H9 (cell line): Measurements from ENCODE around the gene RERE. TPM values are rescaled to one million over a fixed set of nuclear protein-coding genes. Genes with fewer than 3 reads are reported as not detected.
A peak's percentile ranks its signal among the peaks of the same experiment; 100 is the strongest.

Experiments
- DNase-seq: peaks from one replicate; pipeline ENCODE4 v3.0.0-alpha.2; 2017
- H2AFZ ChIP-seq: one replicate; pipeline ENCODE4 v1.6.1; 2013; ENCODE audit warnings: mild to moderate bottlenecking, low read length, control low read depth, moderate library complexity
- H2AK5ac ChIP-seq: 2 replicates; pipeline ENCODE4 v1.6.1; 2013; ENCODE audit warnings: low read length, control low read depth, mixed read lengths; ENCODE audit not compliant: insufficient read length
- H2BK120ac ChIP-seq: one replicate; pipeline ENCODE4 v1.6.1; 2013; ENCODE audit warnings: low read depth, mild to moderate bottlenecking, low read length, control low read depth, inconsistent platforms; ENCODE audit not compliant: poor library complexity, severe bottlenecking
- H2BK12ac ChIP-seq: 2 replicates; pipeline ENCODE4 v1.6.1; 2013; ENCODE audit warnings: low read length, control low read depth, mixed read lengths, low read depth; ENCODE audit not compliant: insufficient read length
- H2BK15ac ChIP-seq: 2 replicates; pipeline ENCODE4 v1.6.1; 2013; ENCODE audit warnings: low read depth, low read length, control low read depth
- H2BK20ac ChIP-seq: one replicate; pipeline ENCODE4 v1.6.1; 2013; ENCODE audit warnings: low read depth, mild to moderate bottlenecking, low read length, control low read depth, inconsistent platforms; ENCODE audit not compliant: poor library complexity, severe bottlenecking
- H2BK5ac ChIP-seq: 2 replicates; pipeline ENCODE4 v1.6.1; 2013; ENCODE audit warnings: low read length, control low read depth, mixed read lengths; ENCODE audit not compliant: insufficient read length
- H3K14ac ChIP-seq: 2 replicates; pipeline ENCODE4 v1.6.1; 2013; ENCODE audit warnings: low read length, control low read depth; ENCODE audit not compliant: insufficient read depth
- H3K18ac ChIP-seq: 2 replicates; pipeline ENCODE4 v1.6.1; 2013; ENCODE audit warnings: low read depth, mild to moderate bottlenecking, mixed read lengths, low read length, control low read depth; ENCODE audit not compliant: insufficient read length
- H3K23ac ChIP-seq: 2 replicates; pipeline ENCODE4 v1.6.1; 2013; ENCODE audit warnings: low read length, control low read depth, mixed read lengths, low read depth; ENCODE audit not compliant: insufficient read length
- H3K23me2 ChIP-seq: 2 replicates; pipeline ENCODE4 v1.6.1; 2013; ENCODE audit warnings: low read depth, mild to moderate bottlenecking, mixed read lengths, low read length, control low read depth; ENCODE audit not compliant: insufficient read length, poor library complexity, severe bottlenecking
- H3K27ac ChIP-seq: 2 replicates; pipeline ENCODE4 v1.5.1; 2013; ENCODE audit warnings: low read length, control low read depth, mixed read lengths, low read depth; ENCODE audit not compliant: insufficient read length
- H3K27me3 ChIP-seq: 2 replicates; pipeline ENCODE4 v1.6.1; 2013; ENCODE audit warnings: low read length, control low read depth, inconsistent platforms; ENCODE audit not compliant: insufficient read depth
- H3K4ac ChIP-seq: 2 replicates; pipeline ENCODE4 v1.6.1; 2013; ENCODE audit warnings: low read depth, mild to moderate bottlenecking, control low read depth, inconsistent platforms, low read length, moderate library complexity
- H3K4me1 ChIP-seq: 2 replicates; pipeline ENCODE4 v1.6.1; 2013; ENCODE audit warnings: low read length, control low read depth, inconsistent platforms; ENCODE audit not compliant: insufficient read depth
- H3K4me2 ChIP-seq: 2 replicates; pipeline ENCODE4 v1.6.1; 2013; ENCODE audit warnings: low read length, control low read depth, mixed read lengths; ENCODE audit not compliant: insufficient read length, insufficient read depth
- H3K56ac ChIP-seq: 2 replicates; pipeline ENCODE4 v1.6.1; 2013; ENCODE audit warnings: low read depth, mild to moderate bottlenecking, mixed read lengths, low read length, control low read depth; ENCODE audit not compliant: insufficient read length
- H3K79me1 ChIP-seq: 2 replicates; pipeline ENCODE4 v1.6.1; 2013; ENCODE audit warnings: low read depth, mild to moderate bottlenecking, moderate library complexity, low read length, control low read depth, inconsistent platforms; ENCODE audit not compliant: insufficient read depth, poor library complexity, severe bottlenecking
- H3K79me2 ChIP-seq: 2 replicates; pipeline ENCODE4 v1.6.1; 2013; ENCODE audit warnings: low read length, control low read depth, inconsistent platforms; ENCODE audit not compliant: insufficient read depth
- H3K9ac ChIP-seq: 2 replicates; pipeline ENCODE4 v1.6.1; 2013; ENCODE audit warnings: low read length, control low read depth, mixed read lengths; ENCODE audit not compliant: insufficient read length; ENCODE audit errors: extremely low read depth
- H3K9me3 ChIP-seq: one replicate; pipeline ENCODE4 v1.6.1; 2013; ENCODE audit warnings: low read depth, low read length, inconsistent platforms; ENCODE audit not compliant: control insufficient read depth
- H3T11ph ChIP-seq: one replicate; pipeline ENCODE4 v1.6.1; 2013; ENCODE audit warnings: mild to moderate bottlenecking, low read length, control low read depth, inconsistent platforms
- H4K20me1 ChIP-seq: one replicate; pipeline ENCODE4 v1.6.1; 2013; ENCODE audit not compliant: control insufficient read depth, insufficient read length, insufficient read depth
- H4K5ac ChIP-seq: 2 replicates; pipeline ENCODE4 v1.6.1; 2013; ENCODE audit warnings: low read depth, mild to moderate bottlenecking, mixed read lengths, low read length, control low read depth; ENCODE audit not compliant: insufficient read length
- H4K8ac ChIP-seq: replicated peaks from 2 replicates; pipeline ENCODE4 v1.6.1; 2013; ENCODE audit warnings: low read length, control low read depth, mixed read lengths, low read depth; ENCODE audit not compliant: insufficient read length
- H4K91ac ChIP-seq: 2 replicates; pipeline ENCODE4 v1.6.1; 2013; ENCODE audit warnings: low read depth, mild to moderate bottlenecking, moderate library complexity, mixed read lengths, low read length, control low read depth; ENCODE audit not compliant: insufficient read length
- H3K27ac Mint-ChIP-seq, 3 experiments: 2 replicates in 2 of 3; 3 replicates in 1 of 3; pipeline ENCODE4 v1.8.0; 2020 to 2021; ENCODE audit warnings: mixed read lengths in 3 of 3, mild to moderate bottlenecking in 1 of 3, moderate library complexity in 1 of 3
- H3K27me3 Mint-ChIP-seq: 2 replicates; pipeline ENCODE4 v1.8.0; 2021; ENCODE audit warnings: low read depth, mild to moderate bottlenecking, moderate library complexity, mixed read lengths
- H3K36me3 Mint-ChIP-seq, 3 experiments: 2 replicates in 2 of 3; 3 replicates in 1 of 3; pipeline ENCODE4 v1.8.0; 2020 to 2021; ENCODE audit warnings: low read depth in 3 of 3, mixed read lengths in 3 of 3; ENCODE audit not compliant: insufficient read depth in 1 of 3
- H3K4me1 Mint-ChIP-seq, 2 experiments: 2 replicates each; pipeline ENCODE4 v1.8.0; 2020; ENCODE audit warnings: mixed read lengths in 2 of 2
- H3K4me3 Mint-ChIP-seq, 2 experiments: 2 replicates in 1 of 2; 3 replicates in 1 of 2; pipeline ENCODE4 v1.8.0; 2020 to 2021; ENCODE audit warnings: mild to moderate bottlenecking in 2 of 2, mixed read lengths in 2 of 2, moderate library complexity in 1 of 2
- H3K9me3 Mint-ChIP-seq, 2 experiments: 2 replicates in 1 of 2; 3 replicates in 1 of 2; pipeline ENCODE4 v1.8.0; 2020; ENCODE audit warnings: mild to moderate bottlenecking in 2 of 2, mixed read lengths in 2 of 2, moderate library complexity in 1 of 2
- WGBS: extraction: QIAGEN DNeasy Blood & Tissue Kit; methylation state at CpG from one replicate; pipeline ENCODE4 v1.1.7; 2013; ENCODE audit warnings: missing lambda C conversion rate, low lambda C conversion rate, mixed read lengths; ENCODE audit not compliant: insufficient read length; ENCODE audit errors: extremely low coverage; 5-methylcytosine and 5-hydroxymethylcytosine counted together
- total RNA-seq: library from RNA; stranded (reverse); gene quantifications from 2 replicates; pipeline ENCODE4 v1.2.1, GENCODE V29; 2021
- TF ChIP-seq, protein P1 (sequence below): fragments of 200-600 bp; sonication (generic); conservative IDR thresholded peaks from 3 replicates; pipeline ENCODE4 v1.8.0; 2021; ENCODE audit warnings: antibody characterized with exemption, mild to moderate bottlenecking

The RERE gene
- total RNA-seq, 1 experiment from 2014 or later, result 103 TPM

DNA sequence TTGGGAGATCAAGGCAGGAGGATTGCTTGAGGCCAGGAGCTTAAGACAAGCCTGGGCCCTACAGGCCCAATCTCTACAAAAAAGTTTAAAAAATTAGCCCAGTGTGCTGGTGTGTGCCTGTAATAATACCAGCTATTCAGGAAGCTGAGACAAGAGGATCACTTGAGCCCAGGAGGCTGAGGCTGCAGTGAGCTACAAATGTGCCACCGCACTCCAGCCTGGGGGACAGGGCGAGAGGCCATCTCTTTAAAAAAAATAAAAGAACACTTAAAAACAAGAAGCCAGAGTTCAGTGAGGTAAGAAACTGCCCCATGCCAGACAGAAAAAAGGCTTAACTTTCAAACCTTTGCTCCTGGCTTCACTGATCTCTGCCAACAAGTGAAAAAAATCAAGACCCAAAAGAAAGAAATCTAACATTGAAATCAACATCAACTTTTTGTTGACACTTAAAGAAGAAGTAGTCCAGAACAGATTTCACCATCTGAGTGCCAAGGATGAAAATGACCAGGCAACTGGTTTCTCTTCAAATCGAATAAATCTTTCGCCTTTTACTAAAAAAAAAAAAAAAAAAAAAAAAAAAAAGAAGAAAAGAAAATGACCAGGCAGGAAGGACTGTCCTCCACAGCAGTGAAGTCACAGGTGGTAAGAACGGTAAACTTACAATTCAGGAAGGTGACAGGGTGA lies 448.3 kb downstream of the RERE start:
- peak overlapping the region in 1 of 3 experiments; percentile 88; a peak in 3 of 7 replicates for H3K27ac Mint-ChIP-seq
- H3K79me2 ChIP-seq, result peaks cover 2% of the 10 kb centered on the region; the same call in 1 of the 2 replicates

More for the DNA sequence above, 448.3 kb downstream of the RERE start:
- Histone ChIP-seq H3K4me1 (peaks cover 18% of the 10 kb centered on the region; the same call in 1 of the 2 replicates), H4K91ac (no peak overlapping the region), H3K14ac (no peak overlapping the region), H3K9ac (no peak overlapping the region), H3K79me1 (no peaks in the 10 kb centered on the region), H3K23ac (no peak overlapping the region), H2BK20ac (no peak overlapping the region), H3K27me3 (no peaks in the 10 kb centered on the region), H2AK5ac (no peak overlapping the region), H3K23me2 (no peaks in the 10 kb centered on the region), H4K20me1 (no peaks in the 10 kb centered on the region), H3K4me2 (no peak overlapping the region), H4K8ac (no peak overlapping the region), H2BK15ac (no peak overlapping the region), H2BK120ac (no peak overlapping the region), H3K9me3 (no peaks in the 10 kb centered on the region), H2BK5ac (no peak overlapping the region), H3K4ac (no peak overlapping the region), H4K5ac (no peak overlapping the region), H2BK12ac (no peak overlapping the region), H3K27ac (no peak overlapping the region), H3T11ph (no peak overlapping the region), H2AFZ (no peak overlapping the region), H3K18ac (no peak overlapping the region), H3K56ac (no peak overlapping the region)
- H3K9me3 Mint-ChIP-seq, result no peaks in the 10 kb centered on the region
- DNase-seq, result no peak
- WGBS, result no CpG with 5 or more reads among the region's 5 CpGs
- TF ChIP-seq, protein P1, sequence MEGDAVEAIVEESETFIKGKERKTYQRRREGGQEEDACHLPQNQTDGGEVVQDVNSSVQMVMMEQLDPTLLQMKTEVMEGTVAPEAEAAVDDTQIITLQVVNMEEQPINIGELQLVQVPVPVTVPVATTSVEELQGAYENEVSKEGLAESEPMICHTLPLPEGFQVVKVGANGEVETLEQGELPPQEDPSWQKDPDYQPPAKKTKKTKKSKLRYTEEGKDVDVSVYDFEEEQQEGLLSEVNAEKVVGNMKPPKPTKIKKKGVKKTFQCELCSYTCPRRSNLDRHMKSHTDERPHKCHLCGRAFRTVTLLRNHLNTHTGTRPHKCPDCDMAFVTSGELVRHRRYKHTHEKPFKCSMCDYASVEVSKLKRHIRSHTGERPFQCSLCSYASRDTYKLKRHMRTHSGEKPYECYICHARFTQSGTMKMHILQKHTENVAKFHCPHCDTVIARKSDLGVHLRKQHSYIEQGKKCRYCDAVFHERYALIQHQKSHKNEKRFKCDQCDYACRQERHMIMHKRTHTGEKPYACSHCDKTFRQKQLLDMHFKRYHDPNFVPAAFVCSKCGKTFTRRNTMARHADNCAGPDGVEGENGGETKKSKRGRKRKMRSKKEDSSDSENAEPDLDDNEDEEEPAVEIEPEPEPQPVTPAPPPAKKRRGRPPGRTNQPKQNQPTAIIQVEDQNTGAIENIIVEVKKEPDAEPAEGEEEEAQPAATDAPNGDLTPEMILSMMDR, result no peak
- no peak overlapping the region for H3K4me3 Mint-ChIP-seq
- no peaks in the 10 kb centered on the region for H3K27me3 Mint-ChIP-seq
- peaks cover 60 to 62% of the 10 kb centered on the region in 2 experiments for H3K4me1 Mint-ChIP-seq
- peaks cover 21 to 27% (median 27%) of the 10 kb centered on the region in 3 experiments for H3K36me3 Mint-ChIP-seq
